HG03432 (cell line): ENCODE results near the gene SEL1L.
"Not testable (repeated sequence)": the region's sequence is repeated elsewhere in the genome, so short reads cannot be mapped to it uniquely, and the experiment has no call there.

ENCODE experiments used
- ATAC-seq: cut with Tn5 transposase; IDR thresholded peaks from one replicate; pipeline ENCODE4 v1.9.1; 2021; ENCODE audit warnings: mild to moderate bottlenecking, moderate library complexity; ENCODE audit not compliant: unreplicated experiment

The SEL1L gene

DNA sequence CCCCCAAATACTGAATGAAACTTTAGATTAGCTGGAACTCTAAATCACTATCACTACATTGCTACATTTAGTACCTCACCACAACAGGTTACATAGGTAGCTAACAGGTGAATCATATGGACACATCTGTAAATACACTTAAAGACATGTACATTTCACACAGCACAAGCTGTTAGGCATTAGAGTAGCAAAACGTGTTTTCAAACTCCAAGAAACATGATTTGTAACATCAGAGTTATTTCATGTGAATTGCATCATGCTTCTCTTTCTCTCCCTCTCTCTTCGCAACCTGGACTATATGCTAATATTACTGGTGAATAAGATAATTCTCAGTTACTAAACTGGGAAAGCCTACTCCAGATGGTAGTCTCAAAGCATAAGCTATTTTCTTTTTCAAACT, 4.3 kb downstream of the SEL1L start:
- ATAC-seq = no peak

DNA sequence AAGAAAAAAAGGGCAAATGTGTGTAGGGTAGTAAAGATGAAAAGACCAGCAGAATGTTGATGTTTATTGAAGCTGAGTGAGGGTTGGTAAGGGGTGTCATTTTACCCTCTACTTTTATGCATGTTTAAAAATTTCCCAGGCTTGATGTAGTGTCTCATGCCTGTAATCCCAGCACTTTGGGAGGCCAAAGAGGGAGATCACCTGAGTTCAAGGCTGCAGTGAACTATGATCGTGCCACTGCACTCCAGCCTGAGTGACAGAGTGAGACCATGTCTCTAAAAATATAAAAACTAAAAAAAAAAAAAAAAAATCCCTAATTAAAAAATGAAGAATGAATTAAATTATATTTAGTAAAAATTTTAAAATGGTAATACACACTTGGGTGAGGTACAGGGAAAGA, 8.5 kb downstream of the SEL1L start:
- no peak for ATAC-seq

DNA sequence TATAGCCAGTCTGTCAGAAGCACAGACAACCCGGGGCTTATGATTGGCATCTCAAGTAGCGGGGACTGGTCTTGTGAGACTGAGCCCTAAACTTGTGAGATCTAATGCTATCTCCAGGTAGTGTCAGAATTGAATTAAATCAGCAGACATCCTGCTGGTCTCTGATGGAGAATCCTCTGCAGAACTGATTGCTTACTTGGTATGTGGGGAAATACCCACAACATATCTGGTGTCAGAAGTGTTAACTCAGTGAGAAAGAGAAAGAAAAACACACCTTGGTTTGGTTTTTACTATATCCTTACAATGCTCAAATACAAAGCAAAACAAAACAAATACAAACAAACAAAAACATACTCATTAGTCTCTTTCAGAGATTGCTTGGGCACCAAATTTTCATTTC, 10.0 kb downstream of the SEL1L start:
- ATAC-seq = peak; percentile 73

DNA sequence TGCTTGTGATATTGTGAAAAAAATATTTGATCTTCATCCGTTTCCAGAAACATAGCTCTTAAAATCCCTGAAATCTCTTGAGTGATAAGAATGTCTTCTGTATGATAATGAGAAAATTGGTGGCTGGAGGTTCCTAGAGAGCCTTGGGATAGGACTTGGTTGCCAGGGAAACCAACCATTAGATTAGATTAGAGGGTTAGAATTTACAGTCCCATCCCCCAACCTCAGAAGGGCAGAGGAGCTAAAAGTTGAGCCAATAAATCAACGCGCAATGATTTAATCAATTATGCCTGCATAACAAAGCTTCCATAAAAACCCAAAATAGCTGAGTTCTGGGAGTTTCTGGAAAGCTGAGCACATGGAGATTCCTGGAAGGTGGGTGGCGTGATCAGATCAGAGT, 10.6 kb downstream of the SEL1L start:
- no peak for ATAC-seq

DNA sequence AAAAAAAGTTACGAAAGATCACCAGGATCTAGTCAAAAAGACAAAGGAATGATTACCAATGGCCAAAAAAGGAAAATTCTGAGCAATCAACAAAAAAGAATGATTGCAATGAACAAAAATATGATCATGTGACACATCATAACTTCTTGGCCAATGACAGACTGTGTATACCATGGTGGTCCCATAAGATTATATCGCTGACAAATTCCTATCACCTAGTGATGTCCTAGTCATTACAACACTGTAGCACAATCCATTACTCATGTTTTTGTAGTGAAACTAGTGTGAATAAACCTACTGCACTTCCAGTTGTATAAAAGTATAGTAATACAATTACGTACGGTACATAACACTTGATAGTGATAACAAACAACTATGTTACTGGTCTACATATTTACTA, 12.3 kb downstream of the SEL1L start:
- ATAC-seq = no peak

DNA sequence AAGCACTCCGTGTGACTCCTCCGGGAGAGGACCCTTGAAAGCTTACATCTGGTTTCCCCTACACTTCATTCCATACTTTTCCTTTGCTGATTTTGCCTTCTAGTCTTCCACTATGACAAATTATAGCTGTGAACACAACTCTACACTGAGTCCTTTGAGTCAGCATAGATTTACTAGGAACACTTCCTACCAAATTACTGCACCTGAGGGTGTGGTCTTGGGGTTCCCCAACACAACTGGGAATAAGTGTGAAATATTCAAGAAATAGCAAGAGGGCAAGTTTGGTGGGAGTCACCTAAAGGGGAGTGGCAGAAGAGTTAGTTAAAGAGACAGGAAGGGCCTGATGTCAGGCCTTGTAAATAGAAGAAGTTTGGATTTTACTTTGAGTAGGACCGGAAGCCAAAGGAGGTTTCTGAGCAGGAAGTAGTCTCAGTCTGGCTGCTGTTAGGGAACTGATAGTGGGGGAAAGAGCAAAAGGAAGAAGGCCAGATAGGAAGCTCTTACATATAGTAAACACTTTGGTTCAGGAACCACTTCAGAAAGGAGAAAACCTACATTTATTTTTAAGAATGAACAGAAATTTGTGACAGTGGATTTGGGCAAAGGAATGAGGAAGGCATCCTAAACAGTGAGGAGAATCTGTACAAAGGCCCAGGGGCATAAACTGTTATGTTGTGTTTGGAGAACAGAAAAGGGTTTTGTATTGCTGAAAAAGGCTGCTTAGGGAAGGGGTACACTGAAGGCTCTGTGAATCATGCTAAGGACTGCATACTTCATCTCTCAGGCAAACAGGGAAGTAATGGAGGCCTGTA, 14.2 kb downstream of the SEL1L start:
- ATAC-seq = peak; percentile 91

DNA sequence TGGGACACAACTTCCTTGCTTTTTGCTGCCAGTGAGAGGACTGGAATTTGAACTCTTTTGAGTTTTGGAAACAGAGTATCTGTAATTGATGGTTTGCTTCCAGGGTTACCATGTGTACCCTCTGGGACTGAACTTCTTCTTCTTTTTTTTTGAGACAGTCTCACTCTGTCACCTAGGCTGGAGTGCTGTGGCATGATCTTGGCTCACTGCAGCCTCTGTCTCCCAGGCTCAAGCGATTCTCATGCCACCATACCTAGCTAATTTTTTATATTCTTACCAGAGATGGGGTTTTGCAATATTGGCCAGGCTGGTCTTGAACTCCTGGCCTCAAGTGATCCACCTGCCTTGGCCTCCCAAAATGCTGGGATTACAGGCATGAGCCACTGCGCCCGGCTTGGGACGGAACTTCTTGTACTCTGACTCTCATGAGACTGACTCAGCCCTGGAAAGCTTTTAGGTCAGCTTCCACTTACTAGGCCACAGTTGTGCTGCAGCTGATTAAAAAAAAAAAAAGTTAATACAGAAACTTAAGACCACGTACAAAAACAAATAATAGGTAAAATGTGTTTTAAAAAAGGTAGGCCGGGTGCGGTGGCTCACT, 15.8 kb downstream of the SEL1L start:
- no peak for ATAC-seq

DNA sequence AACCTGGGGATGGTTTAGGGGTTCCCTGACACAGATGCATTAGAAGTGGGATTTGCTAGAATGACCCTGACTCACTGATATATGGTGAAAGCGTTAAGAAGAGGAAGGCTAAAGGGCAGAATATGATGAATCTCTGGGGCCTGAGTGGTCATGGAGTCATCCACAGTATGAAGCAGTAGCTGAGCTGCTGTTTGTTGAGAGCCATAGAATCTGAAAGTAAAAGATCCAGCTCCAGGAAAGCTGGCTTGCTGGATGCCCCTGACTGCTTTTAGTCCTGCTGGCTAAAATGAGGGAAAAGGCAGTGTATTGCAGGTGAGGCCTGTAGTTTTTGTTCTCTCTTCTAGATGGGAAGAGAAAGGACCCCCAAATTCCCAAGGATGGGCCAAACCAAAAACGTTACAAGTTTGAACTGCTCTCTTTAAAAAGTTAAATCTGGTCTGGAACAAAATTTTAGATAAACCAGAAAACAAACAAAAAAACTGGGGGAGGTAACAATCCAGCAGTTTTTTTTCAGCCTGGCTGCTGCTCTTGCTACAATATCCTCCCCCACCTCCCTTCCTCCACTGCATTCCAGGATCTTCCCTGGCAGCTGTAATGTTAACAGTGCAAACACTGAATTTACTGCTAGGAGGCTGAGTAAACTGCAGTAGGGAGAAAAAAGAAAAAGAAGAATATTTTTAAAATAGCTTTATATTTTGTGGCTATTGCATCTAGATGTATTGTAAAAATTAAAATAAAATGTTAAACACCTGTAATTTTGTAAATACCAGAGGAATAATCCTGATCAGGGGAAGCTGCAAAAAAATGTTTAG, 16.5 kb downstream of the SEL1L start:
- no peak for ATAC-seq

DNA sequence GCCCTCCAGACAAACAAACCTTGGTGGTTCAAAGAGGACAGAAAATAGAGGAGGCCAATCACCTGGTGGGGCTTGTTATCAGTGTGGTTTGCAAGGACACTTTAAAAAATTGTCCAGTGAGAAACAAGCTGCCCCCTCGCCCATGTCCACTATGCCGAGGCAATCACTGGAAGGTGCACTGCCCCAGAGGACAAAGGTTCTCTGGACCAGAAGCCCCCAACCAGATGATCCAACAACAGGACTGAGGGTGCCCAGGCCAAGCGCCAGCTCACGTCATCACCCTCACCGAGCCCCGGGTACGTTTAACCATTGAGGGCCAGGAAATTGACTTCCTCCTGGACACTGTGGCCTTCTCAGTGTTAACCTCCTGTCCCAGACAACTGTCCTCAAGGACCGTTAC, 17.7 kb downstream of the SEL1L start:
- ATAC-seq = not testable (repeated sequence)

DNA sequence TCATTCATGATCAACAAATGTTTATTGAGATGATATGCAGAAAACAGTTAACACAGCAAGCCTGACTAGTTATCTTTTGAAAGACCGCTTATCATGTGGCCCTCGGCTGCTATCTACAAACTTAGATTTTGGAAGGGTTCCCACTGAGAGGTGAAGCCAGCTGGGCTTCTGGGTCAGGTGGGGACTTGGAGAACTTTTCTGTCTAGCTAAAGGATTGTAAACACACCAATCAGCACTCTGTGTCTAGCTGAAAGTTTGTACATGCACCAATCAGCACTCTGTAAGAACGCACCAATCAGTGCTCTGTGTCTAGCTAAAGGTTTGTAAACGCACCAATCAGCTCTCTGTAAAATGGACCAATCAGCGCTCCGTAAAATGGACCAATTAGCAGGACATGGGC, 20.8 kb downstream of the SEL1L start:
- ATAC-seq = not testable (repeated sequence)

DNA sequence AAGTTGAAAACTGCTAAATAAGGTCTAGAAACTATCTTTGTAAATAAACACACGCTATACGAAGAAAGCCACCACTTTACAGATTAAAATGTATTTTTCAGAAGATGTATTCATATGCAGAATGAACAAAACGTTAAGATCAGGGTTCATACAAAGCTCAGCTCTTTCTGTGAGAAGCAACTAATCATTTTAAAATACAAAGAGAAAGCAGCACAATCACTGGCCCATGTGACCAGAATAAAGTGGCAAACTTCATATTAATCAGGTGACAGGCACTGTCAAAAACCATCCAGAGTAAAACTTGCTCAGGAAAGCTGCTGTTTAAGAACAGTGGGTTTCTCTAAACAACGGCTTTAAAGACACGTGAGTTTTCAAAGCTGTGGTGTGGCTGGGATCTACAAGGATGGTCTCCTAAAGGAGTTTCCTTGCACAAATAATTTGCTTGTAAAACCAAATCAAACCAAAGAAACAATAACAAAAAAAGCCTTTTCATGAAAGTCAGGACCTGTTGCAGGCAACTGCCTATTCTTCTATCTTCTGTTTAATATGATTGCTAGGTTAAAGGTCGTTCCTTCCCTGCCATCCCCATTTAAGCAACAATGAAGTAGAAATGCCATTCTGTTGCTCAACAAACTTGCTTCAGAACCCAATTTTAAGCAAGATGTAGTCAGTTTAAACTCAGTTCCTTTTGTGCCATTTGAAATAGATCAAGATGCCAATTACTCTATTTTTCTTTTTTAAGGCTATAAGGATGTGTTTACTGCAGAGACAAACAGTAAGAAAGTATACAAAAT, 22.3 kb downstream of the SEL1L start:
- ATAC-seq = no peak

DNA sequence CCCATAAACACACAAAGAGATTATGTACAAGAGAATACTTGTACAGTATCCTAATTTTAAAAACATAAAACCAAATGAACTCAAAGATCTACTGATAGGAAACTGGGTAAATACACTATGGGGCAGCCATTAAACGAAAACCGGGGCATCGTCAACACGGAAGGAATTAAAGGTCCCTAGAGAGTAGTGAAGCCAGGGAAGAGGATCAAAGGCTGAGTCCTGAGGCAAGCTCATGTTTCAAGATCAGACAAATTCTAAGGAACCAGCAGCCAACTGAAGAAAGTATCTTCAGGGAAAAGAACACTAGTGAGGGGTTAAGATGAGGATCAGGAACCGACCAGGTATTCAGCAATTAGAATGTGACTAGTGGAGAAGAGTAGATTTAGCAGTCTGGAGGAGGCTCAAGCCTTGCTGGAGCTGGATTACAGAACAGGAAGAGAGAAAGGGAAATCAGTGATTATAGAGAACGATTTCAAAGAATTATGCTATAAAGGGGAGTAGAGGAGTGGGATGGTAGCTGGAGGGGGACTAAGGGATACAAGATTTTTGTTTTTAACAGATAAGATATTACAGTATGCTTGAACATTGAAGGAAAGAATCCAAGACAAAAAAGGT, 23.7 kb downstream of the SEL1L start:
- ATAC-seq = no peak

DNA sequence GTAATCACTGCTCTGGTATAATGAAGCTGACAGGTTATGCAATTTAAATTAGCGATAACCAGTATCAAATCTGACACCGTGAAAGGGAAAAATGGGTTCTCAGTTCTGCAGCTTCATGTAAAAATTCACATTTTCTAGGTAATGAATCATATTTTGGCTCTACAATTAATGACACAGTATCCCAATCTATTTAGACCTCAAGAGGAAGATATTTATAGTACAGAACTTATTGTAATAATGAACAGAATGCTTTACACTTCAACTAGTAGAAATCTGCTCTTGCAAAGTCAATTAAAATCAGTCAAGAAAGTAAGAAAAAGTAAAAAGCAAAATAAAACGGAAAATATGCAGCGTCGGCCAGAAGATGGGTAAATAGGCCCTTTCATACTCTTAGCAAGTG, 24.3 kb downstream of the SEL1L start:
- ATAC-seq = no peak

DNA sequence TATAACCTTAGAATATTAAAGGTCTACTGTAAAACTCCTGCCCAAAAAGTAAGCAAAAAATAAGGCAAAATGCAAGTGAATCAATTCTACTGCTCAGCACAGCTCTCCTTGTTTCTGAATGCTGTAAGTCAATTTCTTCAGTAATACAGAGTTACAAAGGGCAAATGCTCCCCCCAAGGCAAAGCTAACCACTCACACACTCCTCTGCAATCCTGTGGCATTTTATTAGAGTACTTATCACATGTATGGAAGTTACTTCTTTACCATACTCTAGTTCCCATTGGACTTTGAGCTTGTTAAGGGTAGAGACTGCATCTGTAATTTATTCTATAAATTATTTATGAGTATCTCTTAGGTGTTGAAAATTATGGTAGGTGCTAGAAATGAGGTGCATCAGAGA, 27.2 kb downstream of the SEL1L start:
- no peak for ATAC-seq

DNA sequence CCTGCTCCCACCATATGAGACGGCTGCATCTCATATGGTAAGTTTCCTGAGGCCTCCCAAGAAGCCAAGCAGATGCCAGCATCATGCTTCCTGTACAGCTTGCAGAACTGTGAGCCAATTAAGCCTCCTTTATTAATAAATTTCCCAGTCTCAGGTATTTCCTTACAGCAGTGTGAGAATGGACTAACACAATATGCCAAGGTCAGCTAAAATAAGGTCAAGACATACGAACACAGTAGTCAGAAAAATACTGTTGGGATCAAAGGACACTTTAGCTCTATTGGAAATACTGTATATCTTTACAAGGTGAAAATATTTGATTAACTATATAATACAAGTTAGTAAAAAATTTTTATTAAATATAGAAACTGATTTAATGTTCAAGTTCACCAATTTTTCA, 28.8 kb downstream of the SEL1L start:
- ATAC-seq = no peak

DNA sequence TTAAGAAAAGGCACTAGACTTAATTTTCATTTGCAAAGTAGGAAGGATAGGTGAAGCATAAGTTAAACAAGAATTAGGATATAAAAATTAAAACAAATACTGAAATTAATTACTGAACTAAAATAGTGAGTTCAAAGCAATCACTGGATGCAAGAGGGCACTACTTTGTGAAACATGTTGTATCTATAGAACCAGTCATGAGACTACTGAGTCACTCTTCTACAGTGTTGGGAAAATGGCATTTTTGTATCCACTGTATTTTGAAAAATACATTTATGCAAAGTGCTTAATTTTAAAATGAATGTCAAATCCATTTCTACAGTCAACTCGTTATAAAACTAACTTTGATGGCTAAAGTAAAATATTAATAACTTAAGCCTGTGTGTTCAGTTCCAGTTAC, 47.9 kb downstream of the SEL1L start:
- peak; percentile 19 for ATAC-seq

DNA sequence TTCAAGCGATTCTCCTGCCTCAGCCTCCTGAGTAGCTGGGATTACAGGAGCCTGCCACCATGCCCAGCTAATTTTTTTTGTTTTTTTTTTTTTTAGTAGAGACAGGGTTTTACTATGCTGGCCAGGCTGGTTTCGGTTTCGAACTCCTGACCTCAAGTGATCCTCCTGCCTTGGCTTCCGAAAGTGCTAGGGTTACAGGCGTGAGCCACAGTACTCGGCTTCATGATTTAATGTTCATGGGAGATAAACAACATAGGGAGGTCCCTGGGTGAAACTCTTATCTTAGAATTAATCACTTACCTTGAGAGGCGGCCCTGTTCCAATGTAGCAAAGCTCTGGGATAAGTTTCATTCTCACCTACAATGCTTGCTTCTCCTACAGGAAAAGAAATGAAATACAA, 48.3 kb downstream of the SEL1L start:
- peak; percentile 99 for ATAC-seq

DNA sequence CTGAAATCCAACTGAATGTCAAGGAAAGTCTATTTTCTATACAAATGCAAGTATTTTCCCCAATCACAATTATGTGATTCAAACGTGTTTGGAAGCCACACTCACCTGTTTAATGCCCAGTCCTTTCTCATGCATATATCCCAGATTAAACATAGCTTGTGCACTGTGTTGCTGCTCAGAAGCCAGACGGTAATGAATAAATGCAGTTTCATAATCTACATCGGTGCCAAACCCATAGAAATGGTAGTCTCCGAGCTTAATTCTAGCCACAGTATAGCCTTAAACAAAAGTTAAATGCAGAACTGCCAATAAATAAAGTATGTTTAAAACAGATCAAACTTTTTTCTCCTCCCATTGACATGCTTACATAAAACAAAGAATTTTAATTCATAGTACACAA, 49.5 kb downstream of the SEL1L start:
- ATAC-seq = no peak

DNA sequence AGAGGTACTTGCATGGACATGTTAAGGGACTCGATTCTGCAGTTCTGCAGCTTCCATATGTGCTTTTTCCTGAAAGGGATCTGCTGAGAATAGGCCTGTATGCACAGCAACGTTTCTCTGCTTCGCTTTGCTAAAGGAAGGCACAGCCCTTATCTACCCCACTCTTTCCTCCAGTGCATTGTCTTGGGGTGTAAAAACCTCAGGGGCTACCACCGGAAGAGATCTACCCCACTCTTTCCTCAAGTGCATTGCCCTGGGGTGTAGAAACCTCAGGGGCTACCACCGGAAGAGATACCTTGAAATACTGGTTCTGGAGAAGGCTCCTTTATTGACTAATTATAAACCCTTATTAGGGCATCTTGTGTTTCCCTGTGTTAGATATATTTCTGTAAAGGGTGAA, 52.9 kb downstream of the SEL1L start:
- ATAC-seq = no peak

DNA sequence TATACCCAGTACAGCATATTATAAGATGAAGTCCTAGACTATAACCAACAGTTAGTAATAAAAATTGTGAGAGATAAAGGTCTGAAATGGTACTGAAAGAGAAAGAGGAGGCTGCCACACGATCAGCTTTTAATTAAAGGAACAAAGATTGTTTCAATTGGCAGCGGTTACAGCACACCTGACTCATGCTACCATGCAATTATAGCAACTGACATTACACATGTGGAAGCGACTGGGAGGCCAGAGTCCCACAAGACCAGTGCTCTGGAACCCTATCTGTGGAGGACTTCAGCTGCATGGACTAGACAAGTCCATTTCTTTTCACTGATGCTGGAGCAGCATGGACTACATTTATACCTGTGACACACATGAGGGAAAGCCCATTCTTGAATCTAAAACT, 55.2 kb downstream of the SEL1L start:
- no peak for ATAC-seq

DNA sequence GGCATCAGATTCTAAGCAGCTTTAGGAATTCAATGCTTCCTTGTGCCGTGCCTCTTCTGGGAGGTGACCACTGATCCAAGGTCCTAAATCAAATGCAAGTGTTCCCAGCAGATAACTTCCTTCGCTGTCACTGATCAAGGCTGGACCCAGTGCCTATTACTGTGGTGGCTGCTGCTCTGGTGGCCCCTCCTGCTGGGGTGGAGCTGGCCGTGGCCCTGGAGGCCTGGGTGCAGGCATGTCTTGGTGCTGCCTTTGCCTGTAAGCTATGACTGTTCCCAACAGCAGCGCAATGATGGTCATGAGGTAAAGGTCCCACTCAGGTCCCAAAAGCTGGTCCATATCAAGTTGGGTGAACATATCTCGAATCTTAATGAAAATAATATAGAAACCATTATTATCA, 56.8 kb downstream of the SEL1L start:
- ATAC-seq = no peak
